GM12878 (cell line): ENCODE measurements around the gene MYO9B.
A peak's percentile ranks its signal among the peaks of the same experiment; 100 is the strongest.

Experiments used
- POLR2A ChIP-seq: IDR thresholded peaks from 2 replicates; pipeline ENCODE4 v1.6.1; 2011; ENCODE audit warnings: low read depth, mild to moderate bottlenecking, low read length
- TCF7 ChIP-seq: IDR thresholded peaks from 2 replicates; pipeline ENCODE4 v1.6.1; 2014; ENCODE audit warnings: antibody characterized with exemption, borderline replicate concordance
- ZNF622 ChIP-seq: fragments of 450-650 bp; IDR thresholded peaks from 2 replicates; pipeline ENCODE4 v1.6.1; 2017; ENCODE audit warnings: mild to moderate bottlenecking, inconsistent platforms

- TF ChIP-seq POLR2A (0 out of 2 replicates have a peak, but pooled peaks have one; percentile 42), ZNF622 (no peak), TCF7 (no peak)
These were observed 96.3 kb downstream of the MYO9B start for GRCh38 chr19:17171874-17172273.
